Smooth muscle cell (in vitro differentiated cells): ENCODE results near the gene NXPH3. TPM values are rescaled to one million over a fixed set of nuclear protein-coding genes. Genes with fewer than 3 reads are reported as not detected.
"Not testable (repeated sequence)": the region's sequence is repeated elsewhere in the genome, so short reads cannot be mapped to it uniquely, and the experiment has no call there.

Experiments
- DNase-seq: peaks from one replicate; lab custom pipeline; 2025; ENCODE audit not compliant: unreplicated experiment; lab: John Stamatoyannopoulos, UW
- H2AFZ ChIP-seq: fragments of 200-600 bp; sonication (generic); 2 replicates; pipeline ENCODE4 v1.6.0; 2016; ENCODE audit warnings: antibody characterized with exemption, low read depth, mild to moderate bottlenecking
- H3F3A ChIP-seq: fragments of 200-600 bp; sonication (generic); 2 replicates; pipeline ENCODE4 v1.6.0; 2017; ENCODE audit warnings: antibody characterized with exemption, low read depth
- H3K27ac ChIP-seq: fragments of 200-600 bp; sonication (generic); 2 replicates; pipeline ENCODE4 v1.5.1; 2016; ENCODE audit warnings: low read depth, mild to moderate bottlenecking
- H3K27me3 ChIP-seq: fragments of 200-600 bp; sonication (generic); 2 replicates; pipeline ENCODE4 v1.6.1; 2016; ENCODE audit warnings: low read depth, mild to moderate bottlenecking
- H3K36me3 ChIP-seq: fragments of 200-600 bp; sonication (generic); 2 replicates; pipeline ENCODE4 v1.5.1; 2016; ENCODE audit warnings: low read depth
- H3K4me1 ChIP-seq: fragments of 200-600 bp; sonication (generic); 2 replicates; pipeline ENCODE4 v1.5.1; 2016; ENCODE audit warnings: low read depth
- H3K4me2 ChIP-seq: fragments of 200-600 bp; sonication (generic); 2 replicates; pipeline ENCODE4 v1.6.0; 2016; ENCODE audit warnings: mild to moderate bottlenecking
- H3K4me3 ChIP-seq: fragments of 200-600 bp; sonication (generic); 2 replicates; pipeline ENCODE4 v1.5.1; 2016; ENCODE audit warnings: mild to moderate bottlenecking
- H3K79me2 ChIP-seq: fragments of 200-600 bp; sonication (generic); 2 replicates; pipeline ENCODE4 v1.6.0; 2016; ENCODE audit warnings: low read depth, mild to moderate bottlenecking
- H3K9ac ChIP-seq: fragments of 200-600 bp; sonication (generic); 2 replicates; pipeline ENCODE4 v1.6.0; 2016; ENCODE audit warnings: low read depth
- H3K9me3 ChIP-seq: fragments of 200-600 bp; sonication (generic); replicated peaks from 2 replicates; pipeline ENCODE4 v1.5.1; 2016; ENCODE audit warnings: low read depth
- H4K20me1 ChIP-seq: fragments of 200-600 bp; sonication (generic); 2 replicates; pipeline ENCODE4 v1.6.0; 2016; ENCODE audit warnings: low read depth
- WGBS: methylation state at CpG from one replicate; pipeline ENCODE4 v1.1.7; 2016; ENCODE audit warnings: low lambda C conversion rate; 5-methylcytosine and 5-hydroxymethylcytosine counted together
- polyA plus RNA-seq: library from polyadenylated mRNA; unstranded; fragments of >200 nt; fragmentation: Nextera tagmentation; extraction: Ambion mirVana; gene quantifications from 2 replicates; pipeline ENCODE4 v1.2.1, GENCODE V29; 2016
- total RNA-seq: library from RNA; depleted of rRNA; stranded (reverse); fragments of >200 nt; gene quantifications from 2 replicates; pipeline ENCODE4 v1.2.3, GENCODE V29; 2014
- TF ChIP-seq, protein P1 (sequence below): fragments of 200-600 bp; sonication (generic); IDR thresholded peaks from 2 replicates; pipeline ENCODE4 v1.5.1; 2017; ENCODE audit warnings: borderline replicate concordance, mild to moderate bottlenecking, antibody characterized with exemption; ENCODE audit not compliant: insufficient read depth, poor library complexity, severe bottlenecking

Gene NXPH3
- total and polyA plus RNA-seq, 2 experiments from 2014 or later, result 1.5 to 3.6 TPM

DNA sequence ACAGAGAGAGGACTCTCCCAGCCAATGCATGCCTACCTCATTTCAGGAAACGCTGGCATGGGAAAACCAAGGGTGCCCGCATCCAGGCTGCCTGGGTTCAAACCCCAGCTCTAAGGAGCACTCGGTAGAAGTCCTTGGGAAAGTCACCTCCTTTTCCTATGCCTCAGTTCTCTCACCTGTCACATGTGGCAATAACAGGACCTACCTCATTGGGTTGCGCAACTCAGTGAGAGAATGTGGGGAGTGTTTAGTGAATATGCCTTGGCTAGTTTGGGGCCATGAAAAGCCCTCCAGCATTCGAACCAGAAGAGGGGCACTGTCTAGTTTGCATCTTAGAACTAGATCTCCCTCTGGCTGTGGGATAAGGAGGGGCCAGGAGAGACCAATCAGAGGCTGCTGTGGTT is 9.0 kb upstream of the NXPH3 start:
- peaks cover 7% of the 10 kb centered on the region for H3K27me3 ChIP-seq
- no peak overlapping the region for H3K27ac ChIP-seq
- DNase-seq, result no peak
- no peaks in the 10 kb centered on the region for H3K4me1 ChIP-seq
- no peak overlapping the region for H3K4me2 ChIP-seq
- no peaks in the 10 kb centered on the region for H3F3A ChIP-seq
- H3K36me3 ChIP-seq, result no peaks in the 10 kb centered on the region
- TF ChIP-seq, protein P1, sequence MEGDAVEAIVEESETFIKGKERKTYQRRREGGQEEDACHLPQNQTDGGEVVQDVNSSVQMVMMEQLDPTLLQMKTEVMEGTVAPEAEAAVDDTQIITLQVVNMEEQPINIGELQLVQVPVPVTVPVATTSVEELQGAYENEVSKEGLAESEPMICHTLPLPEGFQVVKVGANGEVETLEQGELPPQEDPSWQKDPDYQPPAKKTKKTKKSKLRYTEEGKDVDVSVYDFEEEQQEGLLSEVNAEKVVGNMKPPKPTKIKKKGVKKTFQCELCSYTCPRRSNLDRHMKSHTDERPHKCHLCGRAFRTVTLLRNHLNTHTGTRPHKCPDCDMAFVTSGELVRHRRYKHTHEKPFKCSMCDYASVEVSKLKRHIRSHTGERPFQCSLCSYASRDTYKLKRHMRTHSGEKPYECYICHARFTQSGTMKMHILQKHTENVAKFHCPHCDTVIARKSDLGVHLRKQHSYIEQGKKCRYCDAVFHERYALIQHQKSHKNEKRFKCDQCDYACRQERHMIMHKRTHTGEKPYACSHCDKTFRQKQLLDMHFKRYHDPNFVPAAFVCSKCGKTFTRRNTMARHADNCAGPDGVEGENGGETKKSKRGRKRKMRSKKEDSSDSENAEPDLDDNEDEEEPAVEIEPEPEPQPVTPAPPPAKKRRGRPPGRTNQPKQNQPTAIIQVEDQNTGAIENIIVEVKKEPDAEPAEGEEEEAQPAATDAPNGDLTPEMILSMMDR, result no peak
- no peaks in the 10 kb centered on the region for H4K20me1 ChIP-seq
- no peaks in the 10 kb centered on the region for H3K9me3 ChIP-seq
- no peak overlapping the region for H3K4me3 ChIP-seq
- no peak overlapping the region for H3K9ac ChIP-seq
- no peak overlapping the region for H2AFZ ChIP-seq
- H3K79me2 ChIP-seq, result no peaks in the 10 kb centered on the region
- WGBS, result 81% methylated on average over 5 of the region's 5 CpGs

DNA sequence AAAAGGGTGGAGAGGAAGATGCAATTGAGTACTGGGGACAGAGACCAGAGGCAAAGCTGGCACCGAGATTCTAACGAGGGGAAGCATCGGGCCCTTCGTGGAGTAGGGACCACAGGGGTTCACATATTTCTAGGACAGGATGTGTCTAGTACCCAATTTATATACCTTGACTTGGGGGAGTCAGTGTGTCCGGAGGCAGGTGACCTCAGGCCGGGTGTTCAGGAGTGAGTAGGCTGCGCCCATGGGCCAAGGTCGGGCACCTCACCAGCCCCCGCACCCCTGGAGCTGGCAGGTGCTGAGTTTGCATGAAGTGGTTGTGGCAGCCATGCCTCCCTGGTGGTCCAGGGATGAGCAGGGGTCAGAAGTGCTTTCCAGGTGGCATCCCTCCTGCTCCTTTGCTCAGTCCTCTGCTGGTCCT is 8.6 kb upstream of the NXPH3 start:
- 80% methylated on average over 9 of the region's 9 CpGs for WGBS
- H3K27ac ChIP-seq, result no peak overlapping the region

GRCh38 chr17:49567871-49568694 is 7.6 kb upstream of the NXPH3 start:
- Histone ChIP-seq H3K4me1 (no peaks in the 10 kb centered on the region), H3K79me2 (no peaks in the 10 kb centered on the region), H3K9me3 (no peaks in the 10 kb centered on the region), H3K27me3 (peaks cover 7% of the 10 kb centered on the region), H3K4me3 (peak overlapping the region; percentile 46), H3F3A (no peaks in the 10 kb centered on the region), H2AFZ (peak overlapping the region; percentile 78), H3K9ac (no peak overlapping the region), H4K20me1 (no peaks in the 10 kb centered on the region), H3K27ac (no peak overlapping the region), H3K36me3 (no peaks in the 10 kb centered on the region), H3K4me2 (peak overlapping the region; percentile 83)
- TF ChIP-seq, protein P1, result peak; percentile 93
- WGBS, result 13% methylated on average over 42 of the region's 42 CpGs
- peak; percentile 69 for DNase-seq

More for the DNA sequence above, 8.6 kb upstream of the NXPH3 start:
- Histone ChIP-seq H3K4me2 (no peak overlapping the region), H3K27me3 (peaks cover 7% of the 10 kb centered on the region), H3K9ac (no peak overlapping the region), H3K4me3 (no peak overlapping the region), H3K9me3 (no peaks in the 10 kb centered on the region), H4K20me1 (no peaks in the 10 kb centered on the region), H2AFZ (no peak overlapping the region), H3K4me1 (no peaks in the 10 kb centered on the region), H3F3A (no peaks in the 10 kb centered on the region), H3K36me3 (no peaks in the 10 kb centered on the region), H3K79me2 (no peaks in the 10 kb centered on the region)
- TF ChIP-seq, protein P1, result no peak
- DNase-seq, result no peak

- not testable (repeated sequence) for H3K4me1 ChIP-seq, H4K20me1 ChIP-seq, H3K36me3 ChIP-seq, H3K79me2 ChIP-seq, DNase-seq, H3K9me3 ChIP-seq, H2AFZ ChIP-seq, H3K27ac ChIP-seq, H3K4me3 ChIP-seq, H3K9ac ChIP-seq, H3K27me3 ChIP-seq, H3F3A ChIP-seq
- WGBS, result 82% methylated on average over 7 of the region's 7 CpGs
- peak overlapping the region; percentile 83 for H3K4me2 ChIP-seq
These were observed 7.0 kb upstream of the NXPH3 start for GRCh38 chr17:49568695-49569047.
